B cell (primary cell): ENCODE data around the gene STOX1.
"Not testable (repeated sequence)": the region's sequence is repeated elsewhere in the genome, so short reads cannot be mapped to it uniquely, and the experiment has no call there.

Experiments
- EZH2 ChIP-seq: IDR thresholded peaks from 2 replicates; pipeline ENCODE4 v1.6.1; 2012; ENCODE audit warnings: borderline replicate concordance, low read depth, mild to moderate bottlenecking, moderate library complexity, low read length; ENCODE audit not compliant: insufficient read depth, poor library complexity, severe bottlenecking
- TF ChIP-seq, protein P1 (sequence below): fragments of 200-600 bp; IDR thresholded peaks from one replicate; pipeline ENCODE4 v1.8.0; 2022; ENCODE audit warnings: antibody characterized with exemption, mild to moderate bottlenecking

DNA sequence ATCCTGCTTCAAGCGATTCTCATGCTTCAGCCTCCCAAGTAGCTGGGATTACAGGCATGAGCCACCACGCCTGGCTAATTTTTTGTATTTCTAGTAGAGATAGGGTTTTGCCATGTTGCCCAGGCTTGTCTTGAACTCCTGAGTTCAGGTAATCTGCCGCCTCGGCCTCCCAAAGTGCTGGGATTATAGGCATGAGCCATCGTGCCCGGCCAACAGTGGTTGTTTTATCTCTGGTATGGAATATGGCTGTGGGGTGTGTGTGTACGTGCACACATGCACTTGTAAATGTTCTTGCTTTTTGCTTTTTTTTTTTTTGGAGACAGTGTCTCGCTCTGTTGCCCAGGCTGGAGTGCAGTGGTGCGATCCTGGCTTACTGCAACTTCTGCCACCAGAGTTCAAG, 13.3 kb downstream of the STOX1 start:
- TF ChIP-seq, protein P1, sequence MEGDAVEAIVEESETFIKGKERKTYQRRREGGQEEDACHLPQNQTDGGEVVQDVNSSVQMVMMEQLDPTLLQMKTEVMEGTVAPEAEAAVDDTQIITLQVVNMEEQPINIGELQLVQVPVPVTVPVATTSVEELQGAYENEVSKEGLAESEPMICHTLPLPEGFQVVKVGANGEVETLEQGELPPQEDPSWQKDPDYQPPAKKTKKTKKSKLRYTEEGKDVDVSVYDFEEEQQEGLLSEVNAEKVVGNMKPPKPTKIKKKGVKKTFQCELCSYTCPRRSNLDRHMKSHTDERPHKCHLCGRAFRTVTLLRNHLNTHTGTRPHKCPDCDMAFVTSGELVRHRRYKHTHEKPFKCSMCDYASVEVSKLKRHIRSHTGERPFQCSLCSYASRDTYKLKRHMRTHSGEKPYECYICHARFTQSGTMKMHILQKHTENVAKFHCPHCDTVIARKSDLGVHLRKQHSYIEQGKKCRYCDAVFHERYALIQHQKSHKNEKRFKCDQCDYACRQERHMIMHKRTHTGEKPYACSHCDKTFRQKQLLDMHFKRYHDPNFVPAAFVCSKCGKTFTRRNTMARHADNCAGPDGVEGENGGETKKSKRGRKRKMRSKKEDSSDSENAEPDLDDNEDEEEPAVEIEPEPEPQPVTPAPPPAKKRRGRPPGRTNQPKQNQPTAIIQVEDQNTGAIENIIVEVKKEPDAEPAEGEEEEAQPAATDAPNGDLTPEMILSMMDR = not testable (repeated sequence)
- TF ChIP-seq EZH2 = not testable (repeated sequence)
